ENCODE results near the gene ZNF600.

- TF ChIP-seq TAF1 (IDR thresholded peaks at IDR 0.05; ENCODE audit: borderline replicate concordance, insufficient read depth, low read length) (no peak), SIN3A (IDR thresholded peaks at IDR 0.05; ENCODE audit: borderline replicate concordance, insufficient read depth, low read length) (no peak), POLR2AphosphoS5 (IDR thresholded peaks at IDR 0.05; ENCODE audit: low read depth, low read length) (no peak), FOXP2 (optimal IDR thresholded peaks at IDR 0.05; ENCODE audit: borderline replicate concordance, extremely low read depth, extremely low read length, insufficient read depth) (no peak)
- TF ChIP-seq, protein P1, sequence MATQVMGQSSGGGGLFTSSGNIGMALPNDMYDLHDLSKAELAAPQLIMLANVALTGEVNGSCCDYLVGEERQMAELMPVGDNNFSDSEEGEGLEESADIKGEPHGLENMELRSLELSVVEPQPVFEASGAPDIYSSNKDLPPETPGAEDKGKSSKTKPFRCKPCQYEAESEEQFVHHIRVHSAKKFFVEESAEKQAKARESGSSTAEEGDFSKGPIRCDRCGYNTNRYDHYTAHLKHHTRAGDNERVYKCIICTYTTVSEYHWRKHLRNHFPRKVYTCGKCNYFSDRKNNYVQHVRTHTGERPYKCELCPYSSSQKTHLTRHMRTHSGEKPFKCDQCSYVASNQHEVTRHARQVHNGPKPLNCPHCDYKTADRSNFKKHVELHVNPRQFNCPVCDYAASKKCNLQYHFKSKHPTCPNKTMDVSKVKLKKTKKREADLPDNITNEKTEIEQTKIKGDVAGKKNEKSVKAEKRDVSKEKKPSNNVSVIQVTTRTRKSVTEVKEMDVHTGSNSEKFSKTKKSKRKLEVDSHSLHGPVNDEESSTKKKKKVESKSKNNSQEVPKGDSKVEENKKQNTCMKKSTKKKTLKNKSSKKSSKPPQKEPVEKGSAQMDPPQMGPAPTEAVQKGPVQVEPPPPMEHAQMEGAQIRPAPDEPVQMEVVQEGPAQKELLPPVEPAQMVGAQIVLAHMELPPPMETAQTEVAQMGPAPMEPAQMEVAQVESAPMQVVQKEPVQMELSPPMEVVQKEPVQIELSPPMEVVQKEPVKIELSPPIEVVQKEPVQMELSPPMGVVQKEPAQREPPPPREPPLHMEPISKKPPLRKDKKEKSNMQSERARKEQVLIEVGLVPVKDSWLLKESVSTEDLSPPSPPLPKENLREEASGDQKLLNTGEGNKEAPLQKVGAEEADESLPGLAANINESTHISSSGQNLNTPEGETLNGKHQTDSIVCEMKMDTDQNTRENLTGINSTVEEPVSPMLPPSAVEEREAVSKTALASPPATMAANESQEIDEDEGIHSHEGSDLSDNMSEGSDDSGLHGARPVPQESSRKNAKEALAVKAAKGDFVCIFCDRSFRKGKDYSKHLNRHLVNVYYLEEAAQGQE (IDR thresholded peaks at IDR 0.05; ENCODE audit: insufficient read depth in 1 of 2, low read depth in 2 of 2, low read length in 2 of 2), result no peak
Observed at GRCh38 chr19:52725528-52725961, 61.0 kb downstream of the ZNF600 start.
